ENCODE measurements around the gene LKAAEAR1.

DNA sequence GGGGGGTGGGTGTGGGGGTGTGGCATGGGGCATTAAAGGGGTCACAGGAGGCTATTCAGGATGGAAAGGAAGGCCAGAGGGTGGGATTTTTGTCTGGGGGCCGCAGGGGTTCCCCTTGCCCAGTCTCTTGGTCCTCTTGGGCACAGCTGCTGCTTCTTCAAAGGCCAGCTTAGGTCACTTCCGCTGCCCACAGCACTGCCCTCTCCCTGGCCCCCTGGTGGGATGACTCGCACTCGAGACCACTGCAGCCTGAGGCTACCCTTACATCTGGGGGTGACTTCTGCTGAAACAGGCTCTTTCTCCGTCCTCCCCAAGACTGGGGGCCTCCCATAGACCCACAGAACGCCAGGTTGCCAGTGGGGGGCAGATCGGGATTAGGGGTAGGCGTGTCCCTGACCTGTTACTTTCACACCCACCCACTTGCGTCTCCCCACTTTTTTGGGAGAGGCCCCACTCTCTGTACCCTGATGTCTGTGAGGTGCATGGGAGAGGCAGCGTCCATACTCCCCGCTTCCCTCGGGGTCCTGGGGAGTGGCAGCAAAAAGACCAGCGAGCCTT, 1.3 kb downstream of the LKAAEAR1 start:
- TF ChIP-seq, protein P1, sequence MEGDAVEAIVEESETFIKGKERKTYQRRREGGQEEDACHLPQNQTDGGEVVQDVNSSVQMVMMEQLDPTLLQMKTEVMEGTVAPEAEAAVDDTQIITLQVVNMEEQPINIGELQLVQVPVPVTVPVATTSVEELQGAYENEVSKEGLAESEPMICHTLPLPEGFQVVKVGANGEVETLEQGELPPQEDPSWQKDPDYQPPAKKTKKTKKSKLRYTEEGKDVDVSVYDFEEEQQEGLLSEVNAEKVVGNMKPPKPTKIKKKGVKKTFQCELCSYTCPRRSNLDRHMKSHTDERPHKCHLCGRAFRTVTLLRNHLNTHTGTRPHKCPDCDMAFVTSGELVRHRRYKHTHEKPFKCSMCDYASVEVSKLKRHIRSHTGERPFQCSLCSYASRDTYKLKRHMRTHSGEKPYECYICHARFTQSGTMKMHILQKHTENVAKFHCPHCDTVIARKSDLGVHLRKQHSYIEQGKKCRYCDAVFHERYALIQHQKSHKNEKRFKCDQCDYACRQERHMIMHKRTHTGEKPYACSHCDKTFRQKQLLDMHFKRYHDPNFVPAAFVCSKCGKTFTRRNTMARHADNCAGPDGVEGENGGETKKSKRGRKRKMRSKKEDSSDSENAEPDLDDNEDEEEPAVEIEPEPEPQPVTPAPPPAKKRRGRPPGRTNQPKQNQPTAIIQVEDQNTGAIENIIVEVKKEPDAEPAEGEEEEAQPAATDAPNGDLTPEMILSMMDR (IDR thresholded peaks at IDR 0.05 in 4 of 5, conservative IDR thresholded peaks at IDR 0.05 in 1 of 5) = no peak
- no peak for TF ChIP-seq POLR2A (IDR thresholded peaks at IDR 0.05)
